CD14-positive monocyte (primary cell): ENCODE measurements around the gene SEMA3C. TPM values are rescaled to one million over a fixed set of nuclear protein-coding genes. Genes with fewer than 3 reads are reported as not detected.

Source experiments
- DNase-seq, 3 donors: peaks; one replicate each; pipeline ENCODE4 v3.0.0-alpha.2; 2011 to 2022
- H2AFZ ChIP-seq: 2 replicates; pipeline ENCODE4 v1.6.0; 2012; ENCODE audit warnings: mild to moderate bottlenecking, low read depth, low read length, inconsistent platforms; ENCODE audit not compliant: insufficient read depth, poor library complexity, severe bottlenecking
- H3K27ac ChIP-seq, 2 donors: 1 replicate in 1 of 2; 2 replicates in 1 of 2; pipeline ENCODE4 v1.5.1; 2012 to 2013; ENCODE audit warnings: low read length in 2 of 2, control low read depth in 1 of 2, inconsistent platforms in 1 of 2, low read depth in 1 of 2, mild to moderate bottlenecking in 1 of 2
- H3K27me3 ChIP-seq, 2 donors: one replicate each; pipeline versions ENCODE4 v1.6.0 to v1.6.1; 2011 to 2013; ENCODE audit warnings: low read length in 2 of 2; ENCODE audit not compliant: control insufficient read depth in 2 of 2, insufficient read depth in 2 of 2
- H3K36me3 ChIP-seq, 2 donors: replicated peaks in 1 of 2; 1 replicate in 1 of 2; 2 replicates in 1 of 2; pipeline versions ENCODE4 v1.5.1 to v1.6.1; 2012 to 2013; ENCODE audit warnings: low read length in 2 of 2, control low read depth in 1 of 2, inconsistent platforms in 1 of 2, mild to moderate bottlenecking in 1 of 2; ENCODE audit not compliant: insufficient read depth in 2 of 2, control insufficient read depth in 1 of 2
- H3K4me1 ChIP-seq, 2 donors: 1 replicate in 1 of 2; 2 replicates in 1 of 2; pipeline versions ENCODE4 v1.5.1 to v1.6.1; 2012 to 2013; ENCODE audit warnings: low read length in 2 of 2, control low read depth in 1 of 2, inconsistent platforms in 1 of 2, mild to moderate bottlenecking in 1 of 2, moderate library complexity in 1 of 2; ENCODE audit not compliant: insufficient read depth in 2 of 2, control insufficient read depth in 1 of 2
- H3K4me2 ChIP-seq: replicated peaks from 2 replicates; pipeline ENCODE3; 2012; ENCODE audit warnings: low read length, moderate library complexity, mild to moderate bottlenecking; ENCODE audit not compliant: poor library complexity, severe bottlenecking; ENCODE audit errors: extremely low read depth
- H3K4me3 ChIP-seq, 3 experiments: fragments of 200-600 bp in 1 of 3; sonication (generic) in 1 of 3; replicated peaks in 1 of 3; 1 replicate in 2 of 3; 2 replicates in 1 of 3; pipeline ENCODE4 v1.5.1; 2011 to 2013; ENCODE audit warnings: low read length in 3 of 3, mild to moderate bottlenecking in 3 of 3, control low read depth in 2 of 3, low read depth in 2 of 3, inconsistent platforms in 1 of 3, moderate library complexity in 1 of 3
- H3K79me2 ChIP-seq: 2 replicates; pipeline ENCODE4 v1.6.0; 2012; ENCODE audit warnings: mild to moderate bottlenecking, control low read depth, inconsistent platforms, low read length, moderate library complexity; ENCODE audit not compliant: insufficient read depth
- H3K9ac ChIP-seq: 2 replicates; pipeline ENCODE4 v1.6.0; 2017; ENCODE audit warnings: low read length, mild to moderate bottlenecking; ENCODE audit not compliant: insufficient read depth, poor library complexity, severe bottlenecking
- H3K9me3 ChIP-seq, 2 donors: replicated peaks in 1 of 2; 1 replicate in 1 of 2; 2 replicates in 1 of 2; pipeline versions ENCODE4 v1.5.1 to v1.6.1; 2012 to 2013; ENCODE audit warnings: low read length in 2 of 2, control low read depth in 1 of 2; ENCODE audit not compliant: control insufficient read depth in 1 of 2, insufficient read depth in 1 of 2
- H4K20me1 ChIP-seq: 2 replicates; pipeline ENCODE4 v1.6.0; 2012; ENCODE audit warnings: mild to moderate bottlenecking, low read length, control low read depth, moderate library complexity; ENCODE audit not compliant: insufficient read depth
- H3K27ac Mint-ChIP-seq, 7 donors: one replicate each; pipeline ENCODE4 v1.8.0; 2020; ENCODE audit warnings: mild to moderate bottlenecking in 7 of 7, mixed read lengths in 7 of 7, moderate library complexity in 6 of 7, inconsistent platforms in 2 of 7
- H3K27me3 Mint-ChIP-seq, 3 donors: one replicate each; pipeline ENCODE4 v1.8.0; 2021 to 2022; ENCODE audit warnings: low read depth in 3 of 3, mild to moderate bottlenecking in 3 of 3, mixed read lengths in 3 of 3, moderate library complexity in 3 of 3, inconsistent platforms in 1 of 3
- H3K36me3 Mint-ChIP-seq, 2 donors: one replicate each; pipeline ENCODE4 v1.8.0; 2020; ENCODE audit warnings: mixed read lengths in 2 of 2, inconsistent platforms in 1 of 2, mild to moderate bottlenecking in 1 of 2
- H3K4me1 Mint-ChIP-seq: one replicate; pipeline ENCODE4 v1.8.0; 2020; ENCODE audit warnings: mild to moderate bottlenecking, mixed read lengths
- H3K4me3 Mint-ChIP-seq, 2 donors: one replicate each; pipeline ENCODE4 v1.8.0; 2020; ENCODE audit warnings: mild to moderate bottlenecking in 2 of 2, mixed read lengths in 2 of 2, moderate library complexity in 1 of 2
- H3K9me3 Mint-ChIP-seq, 7 donors: one replicate each; pipeline ENCODE4 v1.8.0; 2020 to 2022; ENCODE audit warnings: mixed read lengths in 7 of 7, mild to moderate bottlenecking in 6 of 7, moderate library complexity in 6 of 7, inconsistent platforms in 2 of 7
- WGBS: methylation state at CpG from one replicate; pipeline ENCODE4 v1.1.5; 2013; ENCODE audit warnings: missing lambda C conversion rate; ENCODE audit not compliant: insufficient coverage; 5-methylcytosine and 5-hydroxymethylcytosine counted together
- intact Hi-C, 2 donors: fragments of 100-400 bp; cut with micrococcal nuclease; formaldehyde crosslinking; loops; one replicate each; pipeline versions ENCODE4 v1.15.0 to v1.15.1; 2023
- polyA plus RNA-seq, 3 donors: library from polyadenylated mRNA; depleted of rRNA in 1 of 3; unstranded in 2 of 3; stranded (reverse) in 1 of 3; fragments of 300-500 nt in 2 of 3; fragments of >200 nt in 1 of 3; fragmentation: Illumina TruSeq in 2 of 3; gene quantifications; 1 replicate in 2 of 3; 2 replicates in 1 of 3; pipeline ENCODE4 v1.2.3, GENCODE V29; 2012 to 2021
- TF ChIP-seq, protein P1 (sequence below): fragments of 200-600 bp; IDR thresholded peaks from one replicate; pipeline ENCODE4 v1.8.0; 2022; ENCODE audit warnings: antibody characterized with exemption, mild to moderate bottlenecking

The SEMA3C gene
- polyA plus RNA-seq, 3 donors: 7.2 to 14.1 (median 13.7) TPM

DNA sequence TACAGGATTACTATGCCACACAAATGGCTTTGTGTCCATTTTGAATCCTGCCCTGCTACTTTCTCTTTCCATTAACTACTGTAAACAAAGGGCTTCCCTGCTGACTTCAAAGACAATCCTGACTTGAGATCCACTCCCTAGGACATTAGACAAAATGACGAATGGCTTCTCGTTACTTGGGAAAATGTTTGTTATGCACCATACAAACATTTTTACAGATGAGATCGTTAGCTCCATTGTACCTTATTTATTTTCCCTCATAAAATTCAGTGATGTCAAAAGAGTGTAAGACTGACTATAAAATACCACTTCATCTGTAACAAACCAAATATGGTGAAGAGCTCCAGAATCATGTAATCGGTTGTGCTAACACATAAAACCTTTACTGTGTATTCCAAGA is 158.6 kb downstream of the SEMA3C start:
- intact Hi-C loops: no loop called here
- no peak overlapping the region for H3K4me3 Mint-ChIP-seq
- Histone ChIP-seq H3K79me2 (no peaks in the 10 kb centered on the region), H2AFZ (no peak overlapping the region), H3K9me3 (no peaks in the 10 kb centered on the region), H4K20me1 (no peaks in the 10 kb centered on the region), H3K4me2 (no peak overlapping the region), H3K27ac (no peak overlapping the region), H3K36me3 (peaks cover 7 to 29% of the 10 kb centered on the region in 2 donors), H3K4me3 (no peak overlapping the region), H3K9ac (no peak overlapping the region), H3K27me3 (no peaks in the 10 kb centered on the region), H3K4me1 (no peaks in the 10 kb centered on the region)
- H3K36me3 Mint-ChIP-seq: peaks cover 46 to 48% of the 10 kb centered on the region in 2 donors
- peaks cover 0 to 3% (median 2%) of the 10 kb centered on the region in 3 donors for H3K27me3 Mint-ChIP-seq
- no peak for DNase-seq
- H3K9me3 Mint-ChIP-seq: peaks cover 0 to 6% (median 0%) of the 10 kb centered on the region in 7 donors
- no peaks in the 10 kb centered on the region for H3K4me1 Mint-ChIP-seq
- TF ChIP-seq, protein P1, sequence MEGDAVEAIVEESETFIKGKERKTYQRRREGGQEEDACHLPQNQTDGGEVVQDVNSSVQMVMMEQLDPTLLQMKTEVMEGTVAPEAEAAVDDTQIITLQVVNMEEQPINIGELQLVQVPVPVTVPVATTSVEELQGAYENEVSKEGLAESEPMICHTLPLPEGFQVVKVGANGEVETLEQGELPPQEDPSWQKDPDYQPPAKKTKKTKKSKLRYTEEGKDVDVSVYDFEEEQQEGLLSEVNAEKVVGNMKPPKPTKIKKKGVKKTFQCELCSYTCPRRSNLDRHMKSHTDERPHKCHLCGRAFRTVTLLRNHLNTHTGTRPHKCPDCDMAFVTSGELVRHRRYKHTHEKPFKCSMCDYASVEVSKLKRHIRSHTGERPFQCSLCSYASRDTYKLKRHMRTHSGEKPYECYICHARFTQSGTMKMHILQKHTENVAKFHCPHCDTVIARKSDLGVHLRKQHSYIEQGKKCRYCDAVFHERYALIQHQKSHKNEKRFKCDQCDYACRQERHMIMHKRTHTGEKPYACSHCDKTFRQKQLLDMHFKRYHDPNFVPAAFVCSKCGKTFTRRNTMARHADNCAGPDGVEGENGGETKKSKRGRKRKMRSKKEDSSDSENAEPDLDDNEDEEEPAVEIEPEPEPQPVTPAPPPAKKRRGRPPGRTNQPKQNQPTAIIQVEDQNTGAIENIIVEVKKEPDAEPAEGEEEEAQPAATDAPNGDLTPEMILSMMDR: no peak
- no peak overlapping the region for H3K27ac Mint-ChIP-seq
- WGBS: no CpG with 5 or more reads among the region's 4 CpGs

GRCh38 chr7:80752954-80753690 is 165.7 kb downstream of the SEMA3C start:
- H2AFZ ChIP-seq: no peak overlapping the region
- H4K20me1 ChIP-seq: no peaks in the 10 kb centered on the region
- TF ChIP-seq, protein P1: no peak
- no peaks in the 10 kb centered on the region for H3K9me3 ChIP-seq
- no peaks in the 10 kb centered on the region for H3K79me2 ChIP-seq
- H3K36me3 Mint-ChIP-seq: peaks cover 38% of the 10 kb centered on the region in 2 donors
- DNase-seq: no peak
- no peak overlapping the region for H3K27ac ChIP-seq
- H3K4me1 Mint-ChIP-seq: no peaks in the 10 kb centered on the region
- peaks cover 0 to 6% (median 0%) of the 10 kb centered on the region in 7 donors for H3K9me3 Mint-ChIP-seq
- H3K9ac ChIP-seq: no peak overlapping the region
- no peak overlapping the region for H3K4me2 ChIP-seq
- no peak overlapping the region for H3K4me3 ChIP-seq
- H3K27me3 ChIP-seq: no peaks in the 10 kb centered on the region
- no peak overlapping the region for H3K4me3 Mint-ChIP-seq
- intact Hi-C loops: no loop called here
- peaks cover 3 to 27% of the 10 kb centered on the region in 2 donors for H3K36me3 ChIP-seq
- WGBS: no CpG with 5 or more reads among the region's 6 CpGs
- peaks cover 0 to 2% (median 0%) of the 10 kb centered on the region in 3 donors for H3K27me3 Mint-ChIP-seq
- H3K4me1 ChIP-seq: no peaks in the 10 kb centered on the region
- no peak overlapping the region for H3K27ac Mint-ChIP-seq
